ENCODE results near the gene LAMTOR2.
"Not testable (repeated sequence)": the region's sequence is repeated elsewhere in the genome, so short reads cannot be mapped to it uniquely, and the experiment has no call there.

LAMTOR2 gene

DNA sequence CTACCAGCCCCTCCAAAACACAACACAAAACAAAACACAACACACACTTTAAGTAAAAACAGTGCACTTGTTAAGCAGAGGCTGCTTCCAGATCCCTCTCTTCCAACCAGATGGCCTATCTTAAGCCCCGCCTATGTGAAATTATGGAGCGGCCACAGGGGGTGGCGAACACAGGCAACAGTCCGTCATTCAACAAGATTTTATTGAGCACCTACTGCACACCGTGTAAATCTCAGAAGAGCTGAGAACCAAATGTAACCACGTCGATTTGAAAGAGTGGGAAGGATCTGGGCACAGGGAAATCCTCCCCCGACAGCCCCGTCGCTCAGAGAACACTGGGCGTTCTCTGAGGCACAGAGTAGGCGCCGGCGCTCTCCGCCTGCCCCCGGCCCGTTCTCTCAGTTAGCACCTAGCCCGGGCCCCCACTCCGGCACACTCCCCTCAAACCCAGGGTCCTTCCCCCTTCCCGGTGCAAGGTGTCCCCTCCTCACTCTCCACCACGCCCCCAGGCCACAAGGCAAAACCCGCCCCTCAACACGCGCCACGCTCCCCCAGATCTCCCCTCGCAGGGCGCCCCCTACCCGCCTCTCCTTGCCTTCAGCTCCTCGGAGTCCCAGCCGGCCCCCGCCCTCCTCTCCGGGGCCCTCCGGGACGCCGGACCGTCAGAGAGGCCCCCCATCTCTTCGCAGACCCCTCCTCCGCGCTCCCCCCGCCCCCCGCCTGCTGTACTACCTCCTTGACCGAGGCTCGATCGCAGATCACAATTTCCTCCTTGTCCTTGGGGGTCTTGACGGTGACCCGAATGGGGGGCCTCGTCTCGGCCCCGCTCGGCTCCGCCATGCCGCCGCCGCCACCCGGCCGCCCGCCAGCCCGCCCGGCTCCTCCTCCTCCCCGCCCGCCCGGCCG, 1.5 kb upstream of the LAMTOR2 start:
- peak; percentile 43 to 68 (median 46) for DNase-seq (ENCODE audit: low read depth in 3 of 3)

DNA sequence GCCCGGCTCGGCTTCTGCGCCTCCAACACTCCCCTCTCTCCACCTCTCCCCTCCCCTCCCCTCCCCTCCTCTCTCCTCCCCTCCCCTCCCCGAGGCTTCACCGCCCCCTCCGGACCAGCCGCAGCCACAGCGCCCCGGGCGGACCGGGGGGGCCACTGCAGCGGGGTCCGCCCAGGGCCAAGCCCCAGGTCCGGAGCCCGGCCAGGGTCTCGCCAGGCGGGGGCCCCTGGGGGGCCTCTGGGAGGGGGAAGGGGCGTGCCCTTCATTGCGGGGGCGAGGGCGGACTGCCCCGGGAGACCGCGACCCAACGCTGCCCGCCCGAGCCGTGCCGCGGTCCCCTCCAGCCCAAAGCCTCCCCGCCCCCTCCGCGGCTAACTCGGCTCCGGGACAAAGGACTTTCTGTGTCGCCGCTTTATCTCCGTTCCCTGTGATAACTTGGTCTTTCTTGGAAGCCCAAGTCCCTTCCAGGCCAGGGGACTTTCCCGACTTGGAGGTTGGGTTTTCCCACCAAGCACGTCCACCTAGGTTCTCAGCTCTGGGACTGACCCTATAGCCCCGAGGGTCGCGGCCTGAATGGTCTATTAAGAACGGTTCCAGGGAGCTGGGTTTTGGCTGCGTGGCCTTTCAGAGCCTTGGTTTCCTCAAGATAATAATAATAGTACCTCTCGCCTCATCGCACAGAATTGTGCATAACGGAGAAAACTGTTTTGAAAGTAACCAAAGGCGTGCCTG, 648 bp upstream of the LAMTOR2 start, which contains the start of gene UBQLN4:
UBQLN4 (minus strand) TSS at position 31 of the 732 bp plus-strand sequence. CDS start 97 bp downstream, outside the sequence.
- DNase-seq (ENCODE audit: low read depth in 3 of 3), result peak; percentile 76 to 84 (median 77)

DNA sequence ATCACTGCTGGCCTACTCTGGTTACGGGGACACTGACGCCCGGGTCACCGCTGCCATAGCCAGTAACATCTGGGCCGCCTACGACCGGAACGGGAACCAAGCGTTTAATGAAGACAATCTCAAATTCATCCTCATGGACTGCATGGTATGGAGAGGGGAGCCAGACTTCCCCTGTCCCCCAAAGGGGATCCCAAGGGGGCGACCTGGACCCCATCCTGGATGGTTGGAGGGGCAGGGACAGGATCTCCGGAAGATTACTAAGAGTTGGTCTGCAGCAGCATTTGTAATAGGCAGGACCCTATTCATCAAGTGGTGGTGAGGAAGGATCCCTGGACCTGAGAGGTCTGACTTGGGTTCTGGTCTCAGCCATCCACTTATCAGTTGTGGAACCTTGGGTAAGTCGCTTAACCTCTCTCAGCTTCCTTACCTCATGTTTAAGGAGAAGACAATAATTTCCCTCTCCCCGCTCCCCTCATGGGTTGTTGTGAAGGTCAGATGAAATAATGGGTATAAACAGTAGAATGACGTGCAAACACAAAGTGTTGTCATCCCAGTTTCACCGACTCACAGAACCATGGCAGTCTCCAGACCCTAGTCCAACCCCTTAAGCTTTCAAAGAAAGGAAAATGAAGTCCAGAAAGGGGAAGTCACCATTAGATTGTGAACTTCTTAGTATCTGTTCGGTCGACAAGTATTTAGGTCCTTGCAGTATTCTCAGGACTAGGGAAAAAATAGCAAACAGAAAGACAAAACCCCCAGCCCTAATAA, 883 bp downstream of the LAMTOR2 start:
- DNase-seq (ENCODE audit: low read depth in 3 of 3), result no peak

DNA sequence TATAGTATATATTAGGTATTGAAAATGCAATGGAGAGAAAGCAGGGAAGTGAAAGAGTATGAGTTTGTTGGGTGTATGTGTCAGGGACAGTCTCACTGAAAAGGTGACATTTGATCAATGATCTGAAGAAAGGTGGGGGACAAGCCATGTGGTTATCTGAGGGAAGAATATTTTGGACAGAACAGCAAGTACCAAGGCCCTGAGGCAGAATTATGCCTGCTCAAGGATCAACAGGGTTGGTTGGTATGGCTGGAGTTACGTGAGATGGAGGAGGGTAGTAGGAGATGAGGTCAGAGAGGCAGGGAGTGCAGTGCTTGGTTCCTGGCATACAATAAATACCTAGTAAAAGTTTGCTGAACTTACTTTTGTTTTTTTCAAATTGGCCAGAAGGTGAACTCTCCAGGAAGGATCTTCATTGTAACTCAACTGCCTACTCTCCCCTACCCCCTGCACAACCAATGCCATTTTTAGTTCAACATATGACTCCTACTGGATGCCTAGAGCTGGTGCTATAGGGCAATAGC, 1.8 kb downstream of the LAMTOR2 start:
- DNase-seq (ENCODE audit: low read depth in 3 of 3), result no peak

DNA sequence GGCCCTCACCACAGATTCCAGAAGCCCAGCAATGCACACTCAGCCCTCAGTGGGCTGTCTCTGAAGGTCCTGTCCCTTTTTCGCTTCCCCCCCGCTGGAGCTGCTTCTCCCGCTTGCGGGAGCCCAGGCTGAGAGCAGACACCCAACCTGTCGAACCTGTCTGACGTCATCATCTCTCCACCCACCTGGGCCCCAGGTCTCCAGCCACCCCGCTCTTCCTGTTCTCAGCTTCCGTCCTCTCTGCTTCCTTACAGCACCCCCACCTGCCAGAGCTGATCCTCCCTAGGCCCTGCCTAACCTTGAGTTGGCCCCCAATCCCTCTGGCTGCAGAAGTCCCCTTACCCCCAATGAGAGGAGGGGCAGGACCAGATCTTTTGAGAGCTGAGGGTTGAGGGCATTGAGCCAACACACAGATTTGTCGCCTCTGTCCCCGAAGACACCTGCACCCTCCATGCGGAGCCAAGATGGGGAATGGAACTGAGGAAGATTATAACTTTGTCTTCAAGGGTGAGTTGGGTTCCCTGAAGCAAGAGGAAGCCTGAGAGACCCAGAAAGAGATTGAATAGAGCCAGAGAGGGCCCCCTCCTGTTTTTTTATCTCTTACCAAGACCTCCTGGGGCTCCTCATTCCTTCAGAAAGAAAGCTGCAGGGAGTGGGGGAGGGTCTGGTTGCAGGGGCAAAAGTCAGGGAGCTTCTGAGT, 6.5 kb downstream of the LAMTOR2 start, which contains the start of gene RAB25:
RAB25 (plus strand) TSS at position 224 of the 700 bp plus-strand sequence; CDS start at position 465, 241 bp downstream.
- DNase-seq (ENCODE audit: low read depth in 3 of 3), result no peak

DNA sequence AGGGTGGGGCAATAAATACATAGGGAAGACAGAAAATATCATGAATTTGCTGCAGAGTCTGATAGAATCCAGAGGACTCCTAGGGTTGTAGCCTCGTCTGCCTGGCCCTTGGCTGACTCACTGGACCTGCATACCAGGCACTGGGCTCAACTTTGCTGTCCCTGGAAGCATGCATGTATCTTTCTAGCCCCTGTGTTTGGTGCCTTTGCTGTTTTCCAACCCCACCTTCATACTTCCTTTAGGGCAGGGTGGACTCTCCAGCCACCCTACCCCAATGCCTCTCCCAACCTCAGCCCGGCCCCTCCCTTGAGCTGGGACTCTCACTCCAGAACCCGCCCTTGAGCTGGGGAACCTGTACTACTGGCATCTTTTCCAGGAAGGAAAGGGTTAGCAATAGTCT, 7.6 kb downstream of the LAMTOR2 start:
- no peak for DNase-seq (ENCODE audit: low read depth in 3 of 3)

DNA sequence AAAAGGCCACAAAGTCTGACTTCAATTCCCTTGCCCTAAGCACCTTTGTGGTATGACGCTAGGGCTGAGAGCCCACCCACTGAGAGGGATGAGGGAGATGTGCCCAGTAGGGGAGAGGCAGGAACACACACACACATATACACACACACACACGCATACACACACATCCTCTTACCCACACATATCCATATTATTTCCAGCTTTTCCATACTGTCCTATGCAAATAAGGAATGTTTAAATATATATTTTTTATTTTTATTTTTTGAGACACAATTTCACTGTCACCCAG, 9.4 kb downstream of the LAMTOR2 start:
- no peak for DNase-seq (ENCODE audit: low read depth in 3 of 3)

DNA sequence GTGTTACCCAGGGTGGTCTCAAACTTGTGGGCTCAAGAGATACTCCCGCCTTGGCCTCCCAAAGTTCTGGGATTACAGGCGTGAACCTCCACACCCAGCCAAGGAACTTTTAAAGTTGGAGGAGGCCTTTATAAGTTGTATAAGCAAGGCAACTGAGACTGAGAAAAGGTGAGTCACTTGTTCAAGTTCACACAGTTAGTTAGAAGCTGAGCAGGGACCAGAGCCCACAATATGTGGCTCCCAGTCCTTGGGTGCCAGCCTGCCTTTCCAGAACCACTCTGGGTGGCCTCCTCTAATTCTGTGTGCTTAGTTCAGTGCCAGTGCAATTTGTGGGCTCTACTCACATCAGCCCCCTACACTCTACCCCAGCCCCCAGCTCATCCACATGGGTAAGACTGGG, 10.0 kb downstream of the LAMTOR2 start:
- DNase-seq (ENCODE audit: low read depth in 3 of 3), result no peak

DNA sequence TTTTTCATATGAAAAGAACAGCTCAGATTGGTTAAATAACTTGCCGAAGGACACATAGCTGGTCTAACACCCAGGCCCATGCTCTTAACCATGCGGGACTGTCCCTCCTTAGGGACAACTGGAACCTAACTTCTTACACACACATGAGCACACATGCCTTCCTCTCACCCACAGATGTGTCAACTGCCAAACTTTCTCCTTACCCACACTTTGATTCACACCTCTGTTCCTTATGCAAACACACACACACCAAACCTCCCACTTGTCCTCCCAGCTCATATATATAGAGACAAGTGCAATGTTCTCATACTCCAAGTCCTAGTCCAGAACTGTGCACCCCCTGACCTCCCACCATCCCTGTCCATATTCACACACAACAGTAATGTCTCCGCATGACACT, 10.6 kb downstream of the LAMTOR2 start:
- DNase-seq (ENCODE audit: low read depth in 3 of 3), result no peak

DNA sequence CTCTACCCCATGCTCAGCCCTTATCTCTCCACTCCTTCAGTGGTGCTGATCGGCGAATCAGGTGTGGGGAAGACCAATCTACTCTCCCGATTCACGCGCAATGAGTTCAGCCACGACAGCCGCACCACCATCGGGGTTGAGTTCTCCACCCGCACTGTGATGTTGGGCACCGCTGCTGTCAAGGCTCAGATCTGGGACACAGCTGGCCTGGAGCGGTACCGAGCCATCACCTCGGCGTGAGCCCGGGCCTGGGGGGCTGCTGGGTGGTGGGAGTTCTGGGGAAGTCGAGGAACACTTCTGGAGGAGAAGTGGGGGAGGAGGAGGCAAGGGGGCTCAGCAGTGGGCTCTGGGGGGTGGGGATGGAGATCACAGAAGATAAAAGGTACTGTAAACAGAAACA, 11.3 kb downstream of the LAMTOR2 start:
- no peak for DNase-seq (ENCODE audit: low read depth in 3 of 3)

DNA sequence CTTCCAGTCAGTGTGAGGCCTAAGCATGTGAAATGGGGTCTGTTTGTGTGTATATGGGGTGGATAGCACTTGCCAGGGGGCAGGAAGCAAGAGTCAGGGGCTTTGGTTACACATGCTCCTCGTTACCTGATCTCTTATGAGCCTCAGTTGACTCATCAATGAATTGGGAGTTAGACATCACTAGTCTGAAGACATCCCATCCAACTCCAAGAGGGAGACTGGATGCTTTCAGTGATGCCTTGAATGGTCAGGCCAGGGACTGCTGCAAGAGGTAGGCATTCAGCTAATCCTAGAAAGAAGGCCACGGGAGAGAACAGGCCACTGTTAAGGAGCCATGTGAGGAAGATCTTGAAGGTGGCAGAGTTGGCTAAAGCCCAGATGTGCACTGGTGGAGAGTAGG, 12.7 kb downstream of the LAMTOR2 start:
- DNase-seq (ENCODE audit: low read depth in 3 of 3), result no peak

DNA sequence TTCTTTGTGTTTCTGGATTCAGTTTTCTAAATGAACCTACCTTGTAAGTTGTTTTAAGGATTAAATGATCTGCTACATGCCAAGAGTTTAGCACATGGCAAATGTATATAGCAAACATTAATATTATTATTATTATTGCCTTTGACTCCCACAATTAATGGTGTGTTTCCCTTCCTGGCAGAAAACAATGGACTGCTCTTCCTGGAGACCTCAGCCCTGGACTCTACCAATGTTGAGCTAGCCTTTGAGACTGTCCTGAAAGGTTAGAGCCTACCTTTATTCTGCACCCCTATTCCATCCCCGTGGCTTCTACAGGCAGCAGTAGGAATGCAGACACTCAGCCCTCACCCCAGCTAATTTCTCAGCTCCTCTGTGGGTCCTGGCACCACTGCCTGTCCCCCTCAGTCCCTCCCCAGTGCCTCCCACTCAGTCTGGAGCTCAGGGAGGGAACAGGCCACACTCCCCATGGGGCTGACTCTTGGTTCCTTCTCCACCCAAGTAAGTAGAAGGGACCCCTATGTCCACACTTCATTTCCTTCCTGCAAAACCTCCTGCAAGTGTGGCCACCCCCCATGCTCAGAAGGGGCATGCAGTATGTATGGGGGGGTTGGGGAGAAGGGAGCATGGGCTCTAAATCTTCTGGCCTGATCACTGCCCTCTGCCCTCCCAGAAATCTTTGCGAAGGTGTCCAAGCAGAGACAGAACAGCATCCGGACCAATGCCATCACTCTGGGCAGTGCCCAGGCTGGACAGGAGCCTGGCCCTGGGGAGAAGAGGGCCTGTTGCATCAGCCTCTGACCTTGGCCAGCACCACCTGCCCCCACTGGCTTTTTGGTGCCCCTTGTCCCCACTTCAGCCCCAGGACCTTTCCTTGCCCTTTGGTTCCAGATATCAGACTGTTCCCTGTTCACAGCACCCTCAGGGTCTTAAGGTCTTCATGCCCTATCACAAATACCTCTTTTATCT, 15.2 kb downstream of the LAMTOR2 start:
- no peak for DNase-seq (ENCODE audit: low read depth in 3 of 3)

DNA sequence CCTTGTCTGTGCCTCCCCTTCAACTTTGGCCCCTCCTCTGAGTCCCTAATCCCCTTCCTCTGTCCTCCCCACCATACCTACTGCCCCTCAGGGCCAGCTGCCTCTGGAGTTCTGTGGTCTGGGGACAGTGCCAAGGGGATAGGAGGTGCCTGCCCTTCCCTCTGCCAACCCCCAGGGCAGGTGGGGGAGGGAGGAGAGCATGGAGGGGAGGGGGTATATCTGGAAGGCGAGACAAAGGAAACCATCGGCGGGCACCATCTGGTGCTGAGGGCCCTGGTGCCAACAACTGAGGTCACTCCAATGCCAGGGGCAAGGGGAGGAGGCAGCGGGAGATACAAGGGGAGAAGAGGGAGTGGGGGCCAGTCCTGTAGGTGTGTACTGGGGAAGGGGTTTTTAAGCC, 16.0 kb downstream of the LAMTOR2 start:
- DNase-seq (ENCODE audit: low read depth in 3 of 3), result no peak

DNA sequence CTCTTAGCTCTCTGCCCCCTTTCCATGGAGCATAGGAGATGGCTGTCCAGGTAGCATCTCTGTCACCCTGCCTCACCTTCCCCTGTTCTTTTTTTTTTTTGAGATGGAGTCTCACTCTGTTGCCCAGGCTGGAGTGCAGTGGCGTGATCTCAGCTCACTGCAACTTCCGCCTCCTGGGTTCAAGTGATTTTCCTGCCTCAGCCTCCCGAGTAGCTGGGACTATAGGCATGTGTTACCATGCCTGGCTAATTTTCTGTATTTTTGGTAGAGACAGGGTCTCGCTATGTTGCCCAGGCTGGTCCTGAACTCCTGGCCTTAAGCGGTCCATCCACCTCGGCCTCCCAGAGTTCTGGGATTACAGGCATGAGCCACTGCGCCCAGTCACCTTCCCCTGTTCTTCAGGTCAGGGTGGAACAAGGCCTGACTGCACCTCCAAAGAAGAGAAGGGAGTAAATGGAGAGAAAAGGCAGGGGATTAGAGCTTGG, 16.8 kb downstream of the LAMTOR2 start:
- not testable (repeated sequence) for DNase-seq (ENCODE audit: low read depth in 3 of 3)

DNA sequence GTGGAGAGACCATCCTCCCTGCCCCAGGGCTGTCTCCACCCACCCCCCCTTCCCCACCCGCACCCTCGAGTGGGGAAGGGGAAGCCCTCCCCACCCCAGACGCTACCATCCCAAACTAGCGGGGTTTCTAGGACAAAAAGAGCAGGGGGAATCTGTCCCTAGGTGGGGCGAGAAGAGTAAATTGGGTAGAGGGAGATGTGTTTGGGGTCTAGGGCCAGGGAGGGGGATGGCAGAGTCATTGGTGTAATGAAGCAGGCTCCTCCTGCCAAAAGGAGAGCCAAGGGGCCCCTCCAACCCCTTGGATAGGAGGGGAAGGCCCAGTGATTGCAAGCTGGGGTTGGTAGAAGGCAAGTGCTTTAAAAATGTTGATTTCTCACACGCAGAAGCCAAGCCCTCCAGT, 17.7 kb downstream of the LAMTOR2 start:
- no peak for DNase-seq (ENCODE audit: low read depth in 3 of 3)

DNA sequence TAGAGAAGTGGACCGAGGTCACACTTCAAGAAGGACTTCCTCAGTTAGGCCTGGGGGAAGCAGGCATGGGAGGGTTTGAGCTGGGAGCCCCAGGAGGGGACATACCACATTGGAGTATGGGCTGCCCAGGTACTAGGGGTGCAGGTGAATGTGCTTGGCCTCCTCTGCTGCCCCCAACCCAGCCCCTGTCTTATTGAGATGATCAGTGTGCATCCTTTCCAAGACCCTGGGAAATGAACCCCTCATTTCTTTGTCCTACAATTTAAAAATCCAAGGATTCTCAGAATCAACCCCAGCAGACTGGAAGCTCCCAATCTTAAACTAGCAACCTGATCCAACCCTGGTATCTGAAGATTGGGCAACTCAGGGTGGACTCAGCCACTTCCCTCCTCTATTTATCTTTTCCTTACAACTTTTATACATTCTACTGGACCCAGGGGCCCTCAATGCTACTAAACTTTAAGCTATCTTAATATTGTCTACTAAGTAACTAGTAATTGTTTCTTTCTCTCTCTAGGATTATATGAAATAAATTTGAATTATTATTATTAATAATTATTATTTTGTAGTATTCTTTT, 18.6 kb downstream of the LAMTOR2 start:
- DNase-seq (ENCODE audit: low read depth in 3 of 3), result no peak

DNA sequence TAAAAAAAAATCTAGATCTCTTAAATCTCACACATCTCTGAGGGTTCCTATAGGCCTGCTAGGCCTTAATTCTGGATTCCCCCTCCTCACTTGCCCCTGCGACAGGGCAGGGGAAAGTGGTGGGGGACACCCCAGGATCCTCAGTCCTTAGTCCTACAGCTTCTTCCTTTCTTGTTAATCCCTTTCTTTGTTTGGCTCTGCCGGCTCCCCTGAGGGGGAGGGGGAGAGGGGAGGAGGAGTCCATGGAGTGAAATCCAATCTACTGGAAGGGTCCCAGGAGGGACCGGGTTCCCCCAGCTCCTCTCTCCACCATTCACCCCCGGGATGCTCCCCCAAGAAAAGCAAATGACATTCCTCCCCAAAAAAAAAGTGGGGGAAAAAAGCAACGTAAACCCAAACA, 19.2 kb downstream of the LAMTOR2 start:
- DNase-seq (ENCODE audit: low read depth in 3 of 3), result no peak

DNA sequence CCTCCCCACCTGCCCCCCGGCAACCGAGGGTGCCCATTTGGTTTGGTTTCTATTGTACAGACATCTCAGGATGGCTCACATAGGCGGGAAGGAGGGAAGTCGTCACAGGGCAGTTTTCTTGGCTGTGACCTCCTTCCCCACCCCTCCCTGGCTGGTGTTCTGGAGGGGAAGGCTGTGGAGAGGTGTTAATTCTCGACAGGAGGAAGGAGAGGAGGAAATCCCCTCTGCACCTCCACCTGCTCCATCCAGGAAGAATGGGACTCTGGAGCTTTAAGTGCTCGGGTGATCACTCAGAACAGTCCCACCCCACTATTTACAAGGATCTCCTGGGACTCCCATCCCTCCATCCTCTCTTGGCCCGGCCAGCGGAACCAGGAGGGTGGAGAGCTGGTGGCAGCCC, 20.1 kb downstream of the LAMTOR2 start:
- no peak for DNase-seq (ENCODE audit: low read depth in 3 of 3)

DNA sequence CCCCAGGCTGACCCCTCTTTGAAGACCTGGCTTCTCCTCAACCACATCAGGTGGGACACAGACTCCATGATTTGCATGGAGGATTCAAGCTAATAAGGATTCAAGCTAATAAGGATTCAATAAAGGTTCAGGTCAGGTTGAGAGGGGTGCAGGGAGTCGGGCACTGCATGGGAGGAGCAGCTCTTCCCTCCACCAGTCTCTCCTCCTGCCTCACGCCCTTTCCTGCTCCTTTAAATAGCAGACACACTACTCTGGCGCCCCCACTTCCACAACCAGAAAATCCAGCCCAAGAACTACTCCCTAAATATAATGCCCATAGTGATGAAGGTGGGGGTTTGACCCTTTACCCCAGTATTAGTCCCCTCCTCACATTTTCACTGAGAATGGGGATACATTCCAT, 20.6 kb downstream of the LAMTOR2 start:
- no peak for DNase-seq (ENCODE audit: low read depth in 3 of 3)

DNA sequence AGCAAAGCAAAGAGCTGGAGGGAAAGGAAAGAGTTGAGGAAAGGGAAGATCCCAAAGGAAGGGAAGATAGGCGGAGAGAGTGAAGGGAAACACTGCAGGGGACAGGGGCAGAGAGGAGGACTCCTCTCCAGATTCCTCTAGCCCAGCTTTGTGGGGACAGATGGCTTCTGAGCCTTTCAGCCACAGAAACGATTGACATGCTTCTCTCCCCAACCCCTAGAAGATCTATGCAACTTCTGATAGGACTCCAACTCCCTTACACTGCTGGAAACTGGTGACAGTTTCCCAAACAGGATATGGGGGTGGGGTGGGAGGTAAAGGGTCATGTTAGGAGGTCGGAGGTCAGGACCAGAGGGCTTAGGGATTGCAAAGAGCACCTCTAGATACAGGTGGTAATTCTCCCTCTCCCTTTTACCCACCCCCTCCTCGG, 21.2 kb downstream of the LAMTOR2 start:
- DNase-seq (ENCODE audit: low read depth in 3 of 3), result no peak
